Dermis microvascular lymphatic vessel endothelial cell (primary cell): ENCODE data around the gene CBLN3. TPM values are rescaled to one million over a fixed set of nuclear protein-coding genes. Genes with fewer than 3 reads are reported as not detected.

ENCODE experiments used
- DNase-seq, 2 donors: peaks; one replicate each; pipeline versions ENCODE4 v3.0.0 to v3.0.0-alpha.2; 2010; ENCODE audit warnings: low read depth in 2 of 2
- total RNA-seq: library from RNA; depleted of rRNA; stranded (reverse); fragments of >200 nt; gene quantifications from 2 replicates; pipeline ENCODE4 v1.2.1, GENCODE V29; 2014

Gene CBLN3
- total RNA-seq, 1 donor from 2014 or later = 0.39 TPM

DNA sequence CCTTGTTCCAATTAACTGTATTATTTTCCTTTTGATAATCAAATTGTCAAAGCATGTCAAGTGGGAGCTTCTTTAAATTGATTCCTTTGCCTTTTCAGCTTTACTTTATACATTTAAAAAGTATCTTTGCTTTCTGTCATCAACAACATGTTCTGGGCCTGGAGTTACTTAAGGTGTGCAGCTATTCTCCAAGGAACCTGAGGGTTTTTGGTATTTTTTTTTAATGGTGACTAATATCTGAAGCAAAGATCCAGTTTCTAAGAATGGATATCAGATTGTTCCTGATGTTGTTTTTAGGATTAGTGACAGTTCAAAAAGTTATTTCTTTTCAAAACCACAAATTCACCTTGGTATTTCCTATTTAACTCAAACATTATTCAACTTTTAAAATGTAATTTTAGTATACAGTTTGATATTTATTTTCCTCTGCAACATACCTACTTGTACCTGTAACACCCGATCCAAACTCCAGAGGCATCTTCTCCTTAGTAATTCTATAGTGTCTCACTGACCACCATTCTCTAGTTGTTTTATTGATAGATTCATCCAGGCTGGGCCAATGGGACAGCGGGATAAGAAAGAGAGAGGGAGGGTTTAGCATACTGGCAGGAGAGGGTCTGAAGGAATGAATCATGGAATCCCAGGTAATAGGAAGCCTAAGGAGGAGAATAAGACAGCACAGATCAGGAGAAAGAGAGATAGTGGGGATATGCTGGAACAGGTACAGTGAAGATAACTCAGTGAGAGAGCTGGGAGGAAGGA is 3.1 kb downstream of the CBLN3 start:
- no peak for DNase-seq

GRCh38 chr14:24425704-24426103 is 3.8 kb downstream of the CBLN3 start:
- peak; percentile 37 to 88 for DNase-seq

- DNase-seq = no peak
Observed at GRCh38 chr14:24422694-24423601, 6.5 kb downstream of the CBLN3 start.

DNA sequence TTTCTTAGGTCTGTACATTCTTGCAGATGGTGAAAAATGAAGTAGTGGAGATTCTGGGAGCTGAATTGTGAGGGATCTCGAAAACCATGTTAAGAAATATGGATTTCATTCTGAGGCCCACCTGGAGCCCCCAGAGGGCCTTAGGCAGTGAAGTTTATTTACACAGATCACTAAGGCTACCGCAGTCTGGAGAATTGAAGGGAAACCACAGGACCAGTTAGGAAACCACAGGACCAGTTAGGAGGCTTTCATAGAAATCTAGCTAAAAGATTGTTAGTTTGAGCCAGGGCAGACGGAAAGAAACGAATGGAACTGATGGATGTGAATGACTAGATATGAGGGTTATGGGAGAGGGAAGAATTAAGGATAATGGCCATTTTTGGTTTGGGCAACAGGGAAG is 7.2 kb downstream of the CBLN3 start:
- no peak for DNase-seq

- DNase-seq = peak in 1 of 2 donors; percentile 77
Observed at GRCh38 chr14:24418492-24418873, 11.0 kb downstream of the CBLN3 start.

GRCh38 chr14:24417832-24418491 is 11.5 kb downstream of the CBLN3 start:
- no peak for DNase-seq

GRCh38 chr14:24416932-24417619 is 12.4 kb downstream of the CBLN3 start:
- DNase-seq = no peak

- no peak for DNase-seq
Observed at GRCh38 chr14:24416254-24416931, 13.1 kb downstream of the CBLN3 start.

DNA sequence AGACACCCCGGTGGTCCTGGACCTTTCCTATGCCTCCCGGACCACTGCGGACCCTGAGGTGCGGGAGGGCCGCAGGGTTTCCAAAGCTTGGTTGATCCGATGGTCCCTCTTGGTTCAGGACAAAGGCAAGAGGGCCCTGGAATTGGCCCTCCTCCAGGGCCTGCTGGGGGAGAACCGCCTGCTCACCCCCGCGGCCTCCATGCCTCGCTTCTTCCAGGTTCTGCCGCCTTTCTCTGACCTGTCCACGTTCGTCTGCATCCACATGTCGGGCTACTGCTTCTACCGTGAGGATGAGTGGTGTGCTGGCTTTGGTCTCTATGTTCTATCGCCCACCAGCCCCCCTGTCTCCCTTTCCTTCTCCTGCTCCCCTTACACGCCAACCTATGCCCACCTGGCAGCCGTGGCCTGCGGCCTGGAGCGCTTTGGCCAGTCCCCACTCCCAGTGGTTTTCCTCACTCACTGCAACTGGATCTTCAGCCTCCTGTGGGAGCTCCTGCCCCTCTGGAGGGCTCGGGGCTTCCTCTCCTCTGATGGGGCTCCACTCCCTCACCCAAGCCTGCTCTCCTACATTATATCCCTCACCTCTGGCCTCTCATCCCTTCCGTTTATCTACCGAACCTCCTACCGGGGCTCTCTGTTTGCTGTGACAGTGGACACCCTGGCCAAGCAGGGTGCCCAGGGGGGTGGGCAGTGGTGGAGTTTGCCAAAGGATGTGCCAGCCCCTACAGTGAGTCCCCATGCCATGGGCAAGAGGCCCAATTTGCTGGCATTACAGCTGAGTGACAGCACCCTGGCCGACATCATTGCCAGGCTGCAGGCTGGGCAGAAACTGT is 13.8 kb downstream of the CBLN3 start:
- no peak for DNase-seq

- DNase-seq = no peak
Observed at GRCh38 chr14:24414732-24415420, 14.6 kb downstream of the CBLN3 start.

- DNase-seq = no peak
Observed at GRCh38 chr14:24414077-24414476, 15.4 kb downstream of the CBLN3 start.

- peak in 1 of 2 donors; percentile 75 for DNase-seq
Observed at GRCh38 chr14:24411443-24412389, 17.8 kb downstream of the CBLN3 start.

DNA sequence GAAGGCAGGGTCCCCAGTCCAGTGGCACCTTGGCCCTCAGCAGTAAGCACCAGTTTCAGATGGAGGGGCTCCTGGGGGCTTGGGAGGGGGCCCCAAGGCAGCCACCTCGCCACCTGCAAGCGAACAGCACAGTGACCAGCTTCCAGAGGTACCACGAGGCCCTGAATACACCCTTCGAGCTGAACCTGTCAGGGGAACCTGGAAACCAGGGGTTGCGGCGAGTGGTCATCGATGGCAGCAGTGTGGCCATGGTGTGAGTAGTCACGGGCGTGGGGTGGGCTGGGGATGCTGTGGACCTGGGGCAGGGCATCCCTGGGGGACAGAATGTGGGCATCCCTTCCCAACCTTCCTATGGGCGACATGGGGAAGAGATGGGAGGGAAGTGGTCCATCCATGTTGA is 19.5 kb downstream of the CBLN3 start:
- DNase-seq = no peak

GRCh38 chr14:24409192-24409591 is 20.3 kb downstream of the CBLN3 start:
- no peak for DNase-seq

GRCh38 chr14:24408764-24409163 is 20.7 kb downstream of the CBLN3 start:
- no peak for DNase-seq

GRCh38 chr14:24407608-24408325 is 21.7 kb downstream of the CBLN3 start:
- DNase-seq = no peak

DNA sequence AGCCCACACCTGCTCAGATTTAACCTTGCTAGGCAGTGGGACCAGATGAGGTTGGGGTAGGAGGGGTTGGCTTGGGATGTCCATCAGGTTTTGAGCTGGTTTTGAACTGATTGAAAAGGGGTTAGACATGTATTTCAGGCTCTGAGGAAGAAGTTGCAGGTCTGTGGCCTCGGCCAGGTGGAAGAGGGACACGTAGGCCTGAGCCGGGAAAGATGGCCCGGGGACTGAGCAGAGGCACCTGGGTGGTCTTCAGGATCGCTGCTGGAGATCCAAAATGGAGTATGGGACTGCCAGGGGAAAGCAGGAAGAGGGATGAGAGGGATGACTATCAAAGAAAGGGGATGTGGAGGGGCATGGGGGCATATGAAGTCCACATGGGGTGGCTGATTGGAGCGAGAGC is 23.1 kb downstream of the CBLN3 start:
- no peak for DNase-seq

- no peak for DNase-seq
Observed at GRCh38 chr14:24404814-24405213, 24.7 kb downstream of the CBLN3 start.
